ENCODE measurements around the gene CUEDC1.

Gene CUEDC1

DNA sequence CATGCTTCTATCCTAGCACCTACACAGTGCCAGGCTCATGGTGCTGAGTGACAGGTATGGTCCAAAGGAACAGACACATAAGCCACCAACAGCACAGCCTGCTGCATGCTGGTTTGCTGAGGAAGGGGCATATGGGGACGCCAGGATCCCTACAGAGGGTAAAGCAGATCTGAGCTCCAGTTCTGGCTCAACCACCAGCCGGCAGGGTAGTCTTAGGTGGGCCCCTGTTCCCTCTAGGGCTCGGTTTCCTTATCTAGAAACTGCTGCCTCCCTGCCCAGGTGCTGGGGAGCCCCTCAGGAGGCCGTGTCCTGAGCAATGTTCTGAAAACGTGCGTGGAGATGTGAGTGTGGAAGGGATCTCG, 81.2 kb downstream of the CUEDC1 start:
- DNase-seq: no peak

DNA sequence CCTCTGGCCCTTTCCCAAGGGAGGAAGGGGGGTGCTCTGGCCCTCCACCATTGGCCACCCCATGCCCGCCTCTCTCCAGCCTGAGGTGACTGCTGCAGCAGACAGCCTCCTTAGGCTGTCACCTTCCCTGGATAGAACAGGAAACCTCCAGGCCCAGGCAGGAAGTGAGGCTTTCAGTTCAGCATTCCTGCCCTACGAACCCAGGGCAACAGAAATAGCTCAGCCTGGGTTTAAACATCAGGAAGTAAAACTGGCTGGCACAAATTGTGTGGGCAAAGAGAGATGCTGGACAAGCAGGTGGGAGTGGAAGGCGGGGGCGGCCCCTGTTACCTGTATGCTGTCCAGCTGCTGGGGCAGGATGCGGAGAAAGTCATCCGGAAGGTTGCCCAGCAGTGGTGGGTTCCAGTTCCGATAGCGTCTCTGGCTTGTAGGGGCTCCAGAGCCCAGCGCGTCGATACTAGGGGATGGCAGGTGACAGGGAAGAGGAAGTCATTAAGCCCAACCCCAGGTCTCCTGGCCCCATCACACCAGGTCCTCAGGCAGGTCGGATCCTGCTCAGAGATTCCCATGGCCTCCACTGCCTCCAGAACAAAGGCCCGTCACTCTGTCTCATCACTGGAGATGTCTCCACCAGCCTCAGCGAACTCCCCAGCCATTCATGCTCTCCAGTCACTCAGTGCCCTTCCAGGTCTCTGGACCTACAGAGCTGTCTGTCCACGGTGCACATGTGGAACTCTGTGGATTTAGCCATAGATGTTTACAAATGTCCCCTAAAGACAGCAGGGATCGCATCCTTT, 81.8 kb downstream of the CUEDC1 start:
- DNase-seq: peak; percentile 63

DNA sequence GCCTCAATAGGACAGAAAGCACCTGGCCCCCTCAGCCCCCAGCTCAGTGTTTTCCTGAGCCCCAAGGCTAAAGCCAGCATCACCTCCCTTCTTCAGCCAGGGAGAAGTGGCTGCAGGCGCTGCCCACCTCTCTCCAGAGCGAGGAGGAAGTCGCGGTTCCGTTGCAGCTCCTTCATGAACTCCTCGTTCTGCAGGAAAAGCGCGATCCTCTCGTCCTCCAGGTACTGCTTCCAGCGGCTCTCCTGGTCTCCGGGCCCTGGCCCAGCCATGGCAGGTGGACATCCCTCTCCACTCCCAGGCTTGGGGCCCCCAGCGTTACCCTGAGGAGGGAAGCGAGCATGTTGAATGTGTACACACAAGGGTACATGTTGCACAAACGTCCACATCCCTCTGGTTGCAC, 82.7 kb downstream of the CUEDC1 start:
- DNase-seq: no peak

DNA sequence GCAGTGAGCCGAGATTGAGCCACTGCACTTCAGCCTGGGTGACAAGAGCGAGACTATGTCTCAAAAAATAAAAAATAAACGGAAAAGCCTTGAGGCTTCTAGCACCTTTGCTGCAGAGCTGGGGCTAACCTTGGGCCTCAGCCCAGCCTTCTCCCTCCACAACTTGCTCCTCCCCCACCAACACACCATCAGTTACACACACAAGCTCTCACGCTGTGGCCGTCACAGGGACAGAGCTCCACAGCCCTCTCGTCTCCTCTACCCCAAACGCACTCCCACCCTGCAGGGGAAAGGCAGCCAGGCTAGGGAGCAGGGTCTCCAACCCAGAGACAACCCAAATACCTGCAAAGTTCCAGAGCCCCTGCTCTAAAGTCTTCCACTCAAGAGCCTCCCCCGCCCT, 83.3 kb downstream of the CUEDC1 start:
- DNase-seq: no peak

DNA sequence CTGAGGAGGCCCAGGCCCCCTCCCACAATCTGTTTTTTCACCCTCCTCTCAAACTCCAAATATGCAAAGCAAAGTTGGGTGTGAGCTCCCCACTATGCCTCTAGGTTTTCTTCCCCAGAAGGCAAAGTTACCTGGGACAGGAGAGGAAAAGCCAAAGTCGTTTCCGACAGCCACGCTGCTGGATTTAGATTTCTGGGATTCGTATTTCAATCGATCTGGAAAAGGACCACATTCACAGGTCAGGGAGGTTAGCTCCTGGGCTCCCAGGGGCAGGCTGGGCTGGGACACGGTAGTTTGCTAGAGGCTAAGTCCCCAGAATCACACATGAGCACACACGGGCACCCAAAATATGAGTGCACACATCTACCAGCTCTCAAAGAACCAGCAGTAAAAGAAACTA, 84.1 kb downstream of the CUEDC1 start:
- DNase-seq: no peak

DNA sequence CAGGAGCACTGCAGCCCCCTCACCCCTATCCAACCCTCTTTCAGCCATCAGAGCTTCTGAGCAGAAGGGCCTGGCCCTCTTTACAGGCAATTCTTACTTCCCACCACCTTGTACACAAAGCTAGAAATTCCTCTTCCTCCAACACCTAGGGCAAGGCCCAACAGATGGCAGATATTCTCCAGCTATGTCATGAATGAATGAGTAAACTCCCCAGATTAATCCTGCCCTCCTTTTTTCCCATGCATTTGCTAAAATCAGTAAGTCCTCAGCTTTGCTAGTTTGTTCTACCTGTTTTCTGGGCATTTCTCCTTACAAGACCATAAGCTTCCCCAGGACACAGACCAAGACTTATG, 85.0 kb downstream of the CUEDC1 start:
- no peak for DNase-seq

DNA sequence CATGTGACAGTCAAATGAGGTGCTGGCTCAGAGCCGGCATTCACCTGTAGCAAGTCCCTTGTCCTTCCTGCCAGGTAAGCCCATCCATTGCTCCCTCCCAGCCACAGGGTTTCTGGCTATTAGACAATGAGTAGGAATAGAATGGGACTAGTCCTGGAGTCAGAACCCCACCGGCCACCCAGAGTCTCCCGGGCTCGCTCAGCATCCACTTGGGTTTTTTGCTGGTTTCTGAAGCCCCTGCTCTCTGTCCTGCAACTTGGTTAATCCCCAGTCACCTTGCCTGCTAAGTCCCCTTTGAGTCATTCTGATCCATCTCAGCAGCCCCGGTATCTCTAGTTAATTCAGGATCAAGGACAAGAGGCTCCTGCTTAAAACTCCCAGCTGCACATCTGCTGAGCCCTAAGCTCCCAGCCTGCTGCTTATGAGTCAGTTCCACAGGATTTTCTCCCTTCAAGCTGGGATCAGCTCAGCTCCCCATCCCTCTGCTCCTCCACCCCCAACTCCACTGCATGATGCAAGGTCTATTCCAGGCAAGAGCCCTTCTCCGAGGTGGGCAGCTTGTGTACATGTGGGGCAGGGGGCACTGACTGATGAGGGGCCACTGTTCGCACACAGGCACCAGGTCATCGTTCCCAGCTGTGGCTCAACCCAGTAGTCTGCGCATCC, 85.5 kb downstream of the CUEDC1 start:
- DNase-seq: no peak

DNA sequence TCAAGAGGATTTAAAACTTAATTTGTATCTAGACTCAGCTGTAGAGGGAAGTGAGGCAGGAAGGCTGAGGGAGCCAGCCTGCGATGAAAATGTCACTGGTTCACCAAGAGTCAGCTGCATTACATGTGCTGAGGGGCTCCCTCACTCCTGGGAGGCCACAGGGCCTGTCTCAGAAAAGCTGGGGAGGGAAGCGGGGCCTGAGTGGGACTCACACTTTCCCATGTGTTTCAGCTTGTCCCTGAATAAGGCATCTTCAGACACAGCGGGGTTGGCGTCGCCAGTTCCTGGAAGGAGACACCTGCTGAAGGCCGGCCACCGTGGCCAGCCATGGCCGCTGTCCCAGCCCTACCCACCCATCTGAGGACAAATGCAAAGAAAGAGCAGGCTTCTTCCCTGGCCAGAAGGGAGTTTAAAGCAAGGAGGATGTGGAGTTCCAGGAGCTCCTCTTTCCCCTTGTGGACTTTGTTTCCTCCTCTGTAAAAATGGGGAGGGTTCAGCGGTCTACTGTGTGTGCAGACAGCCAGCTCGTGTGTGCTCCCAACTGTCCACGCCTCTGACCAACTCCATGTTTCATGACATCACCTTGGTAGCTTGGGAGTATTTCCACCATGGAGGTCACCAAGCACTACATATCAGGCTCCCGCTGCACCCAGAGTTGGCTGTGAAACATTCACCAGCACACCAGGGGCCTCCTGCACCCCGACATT, 86.1 kb downstream of the CUEDC1 start:
- DNase-seq: no peak

DNA sequence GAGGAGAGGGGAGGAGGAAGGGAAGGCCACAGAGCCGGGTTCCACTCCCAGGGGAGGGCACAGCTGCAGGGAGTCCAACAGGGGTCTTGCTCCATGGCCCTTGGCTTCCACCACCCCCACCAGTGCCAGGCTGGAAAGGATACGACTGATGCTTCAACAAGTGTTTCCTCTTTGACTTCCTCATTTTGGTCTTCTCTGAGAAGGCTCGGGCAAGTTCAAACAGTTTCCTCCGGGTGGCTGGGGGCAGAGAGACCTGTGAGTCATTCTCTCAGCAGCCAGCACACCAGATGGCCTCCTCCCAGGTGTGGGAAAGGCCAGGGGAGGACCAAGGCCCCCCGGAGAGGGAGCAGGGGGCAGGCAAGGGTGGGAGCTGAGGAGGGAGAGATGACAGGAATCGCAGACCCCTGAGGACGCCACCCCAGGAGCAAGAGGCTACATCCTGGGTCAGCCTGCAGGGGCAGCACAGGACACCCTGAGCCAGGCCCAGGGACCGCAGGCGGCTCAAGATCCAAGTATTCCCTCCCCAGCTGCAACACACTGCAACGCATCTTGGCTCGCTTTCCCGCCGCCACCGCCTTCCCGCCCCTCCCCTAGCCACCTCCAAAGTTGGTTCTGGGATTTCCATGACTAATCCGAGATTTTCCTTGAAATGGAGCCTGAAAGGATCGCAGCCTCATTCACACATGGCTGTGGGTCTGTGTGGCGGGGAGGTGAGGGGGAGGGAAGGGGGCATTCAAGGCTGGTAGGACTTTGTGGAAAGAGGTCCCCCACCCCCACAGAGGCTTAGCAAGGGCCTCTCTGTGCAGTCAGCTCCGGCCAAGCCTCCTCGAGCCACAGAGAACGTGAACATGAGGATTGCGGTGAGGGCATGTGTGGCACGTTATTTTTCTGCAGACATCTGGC, 87.0 kb downstream of the CUEDC1 start:
- peak; percentile 98 for DNase-seq

DNA sequence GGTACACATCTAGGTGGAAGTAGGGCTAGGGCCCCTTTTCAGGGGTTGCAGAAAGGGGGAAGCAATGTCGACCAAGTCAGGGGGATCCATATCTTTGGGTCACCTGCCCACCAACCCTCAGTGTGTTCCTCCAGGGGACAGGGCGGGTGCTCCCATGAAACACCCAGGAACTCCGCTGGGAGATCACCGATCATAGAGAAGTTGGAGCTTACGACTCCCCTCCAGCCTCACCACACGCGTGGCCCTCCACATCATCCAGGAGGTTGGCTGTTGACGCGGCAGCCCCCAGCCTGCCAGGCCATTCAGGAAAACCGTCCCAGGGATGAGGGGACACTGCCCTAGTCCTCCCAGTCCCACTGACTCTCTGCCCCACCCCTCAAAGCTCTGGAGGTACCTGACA, 88.1 kb downstream of the CUEDC1 start:
- DNase-seq: no peak

DNA sequence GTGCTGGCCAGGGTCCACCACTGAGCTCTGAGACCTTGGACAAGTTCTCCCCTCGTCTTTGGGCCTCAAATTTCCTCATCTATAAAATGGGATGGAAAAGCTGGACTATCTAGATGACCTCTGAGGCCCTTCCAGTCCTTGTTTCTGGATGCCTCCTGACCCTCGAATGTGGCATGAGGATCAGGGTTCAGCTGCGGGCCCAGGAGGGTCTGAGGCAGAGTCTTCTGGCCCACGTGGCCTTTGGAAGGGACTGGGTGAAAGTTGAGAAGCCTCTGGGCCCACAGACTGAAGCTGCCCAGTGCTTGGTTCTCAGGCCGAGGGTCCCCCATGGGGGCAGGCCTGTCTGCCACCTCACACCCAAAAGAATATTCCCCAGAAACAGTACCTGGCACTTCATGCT, 88.5 kb downstream of the CUEDC1 start:
- no peak for DNase-seq

DNA sequence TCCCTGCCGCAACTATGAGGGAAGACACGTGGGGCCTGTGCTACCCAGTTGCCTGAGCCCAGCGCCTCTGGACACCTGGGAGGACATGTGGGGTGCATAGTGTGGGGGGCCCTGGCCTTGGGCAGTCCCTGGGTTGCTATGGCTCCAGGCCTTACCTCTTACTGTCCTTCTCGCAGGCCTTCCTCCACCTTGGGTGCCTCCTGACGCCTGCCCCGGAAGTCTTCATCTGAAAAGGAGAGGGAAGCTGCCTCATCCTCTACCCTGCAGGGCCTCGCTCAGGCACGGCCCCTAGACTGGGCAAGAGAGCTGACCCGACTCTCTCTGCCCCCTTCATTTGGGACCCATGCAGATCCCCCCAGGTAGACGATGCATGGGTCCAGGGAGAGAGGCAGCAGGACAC, 88.9 kb downstream of the CUEDC1 start:
- no peak for DNase-seq

DNA sequence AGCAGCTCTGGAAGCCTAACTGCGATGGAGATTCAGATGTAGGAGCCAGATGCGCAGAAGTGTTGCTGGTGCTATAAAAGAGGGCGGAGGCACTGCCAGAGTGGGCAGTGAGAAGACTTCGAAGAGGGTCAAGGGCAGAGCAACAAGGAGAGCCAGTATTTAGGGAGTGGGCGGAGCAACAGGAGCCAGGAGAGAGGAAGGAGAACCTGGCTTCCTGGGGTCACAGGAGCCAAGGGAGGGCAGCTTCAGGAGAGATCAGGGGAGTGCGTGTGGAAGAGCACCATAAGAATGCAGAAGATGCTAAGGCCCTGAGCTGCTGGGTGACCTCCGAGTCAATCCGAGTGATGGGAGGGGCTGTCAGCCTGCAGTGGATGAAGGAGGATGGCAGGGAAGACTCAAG, 90.9 kb downstream of the CUEDC1 start:
- no peak for DNase-seq

DNA sequence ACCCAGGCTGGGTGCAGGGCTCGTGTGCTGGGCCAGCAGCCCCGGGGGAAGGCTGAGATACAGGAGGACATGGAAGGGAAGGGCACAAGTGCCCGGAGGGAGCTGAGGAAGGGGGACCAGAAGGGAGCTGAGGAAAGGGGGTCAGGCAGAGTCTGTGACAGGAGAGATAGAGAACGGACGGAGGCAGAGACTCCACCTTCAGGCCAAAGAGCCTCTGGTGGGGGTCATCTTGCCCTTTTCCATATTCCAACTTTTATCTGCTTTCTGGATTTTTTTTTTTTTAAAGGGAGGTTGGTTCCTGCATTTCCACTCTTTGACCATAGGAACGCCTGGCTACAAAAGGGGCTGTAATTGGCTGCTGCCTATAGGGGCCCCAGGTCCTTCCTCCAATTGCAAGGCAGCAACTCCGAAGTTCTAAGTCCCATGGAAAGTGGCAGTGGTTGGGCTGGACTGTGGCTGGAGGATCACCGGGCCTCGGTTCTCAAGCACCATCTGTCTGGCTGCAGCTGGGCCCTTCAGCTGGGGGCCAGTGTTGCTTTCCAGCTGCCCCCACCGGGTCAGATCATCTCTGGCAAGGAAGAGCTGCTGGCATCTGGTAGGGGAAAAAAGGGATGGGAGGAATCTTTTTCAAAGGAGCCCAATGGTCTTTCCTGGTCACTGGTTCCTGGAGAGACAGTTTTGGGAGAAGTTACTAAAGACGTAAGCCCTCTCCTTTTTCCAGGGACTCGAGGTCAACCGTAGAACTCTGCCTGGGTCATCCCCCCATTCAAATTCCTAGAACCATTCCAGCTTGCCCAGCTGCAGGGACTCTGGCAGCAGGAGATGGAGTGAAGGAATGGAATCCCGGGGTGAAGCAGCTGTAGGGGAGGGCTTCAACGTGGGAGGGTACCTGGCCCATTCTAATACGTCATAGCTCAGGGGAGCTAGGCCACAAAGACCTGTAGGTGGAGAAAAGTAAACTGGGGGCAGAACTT, 92.2 kb downstream of the CUEDC1 start:
- DNase-seq: peak; percentile 51

DNA sequence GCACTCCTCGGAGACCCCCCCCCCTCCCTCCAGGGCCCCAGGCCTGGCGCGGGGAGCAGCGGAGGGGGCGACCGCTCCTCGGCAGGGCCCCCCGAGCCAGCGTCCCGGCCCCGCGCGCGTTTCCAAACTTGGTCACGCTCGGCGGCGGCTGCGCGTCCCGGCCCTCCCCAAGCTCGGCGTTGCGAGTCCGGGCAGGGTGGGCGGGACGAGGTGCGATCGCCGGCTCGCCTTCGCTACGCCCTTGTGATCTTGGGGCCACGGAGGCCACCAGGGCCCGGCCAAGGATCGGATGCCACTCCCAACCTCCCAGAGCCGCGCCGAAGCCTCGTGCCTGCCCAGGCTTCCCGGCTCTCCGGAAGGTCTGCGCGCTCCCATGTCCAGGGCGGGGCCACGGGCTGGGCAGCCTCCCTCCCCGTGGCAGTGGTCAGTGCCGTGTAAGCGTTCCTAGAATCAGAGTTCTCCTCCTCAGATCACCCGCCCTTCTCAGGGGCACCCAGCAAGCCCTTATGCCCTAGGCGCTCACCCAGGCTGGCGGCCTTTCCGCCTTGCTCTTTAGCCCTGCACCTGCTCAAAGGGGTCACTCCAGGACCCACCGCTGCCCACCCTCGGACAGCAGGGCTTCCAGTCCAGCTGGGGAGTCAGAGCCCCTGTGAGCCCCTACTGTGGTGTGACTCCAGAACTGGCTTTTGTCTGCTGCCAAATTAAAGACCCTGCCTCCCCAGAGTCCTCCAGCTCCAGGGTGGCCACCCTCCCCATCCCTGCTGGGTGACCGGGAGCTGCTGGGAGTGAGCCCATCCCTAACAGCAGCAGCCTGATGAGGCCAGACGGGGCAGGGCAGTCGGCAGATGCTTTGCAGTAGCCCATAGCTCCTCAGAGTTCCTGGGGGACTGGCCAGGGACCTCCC, 93.2 kb downstream of the CUEDC1 start:
- DNase-seq: no peak

DNA sequence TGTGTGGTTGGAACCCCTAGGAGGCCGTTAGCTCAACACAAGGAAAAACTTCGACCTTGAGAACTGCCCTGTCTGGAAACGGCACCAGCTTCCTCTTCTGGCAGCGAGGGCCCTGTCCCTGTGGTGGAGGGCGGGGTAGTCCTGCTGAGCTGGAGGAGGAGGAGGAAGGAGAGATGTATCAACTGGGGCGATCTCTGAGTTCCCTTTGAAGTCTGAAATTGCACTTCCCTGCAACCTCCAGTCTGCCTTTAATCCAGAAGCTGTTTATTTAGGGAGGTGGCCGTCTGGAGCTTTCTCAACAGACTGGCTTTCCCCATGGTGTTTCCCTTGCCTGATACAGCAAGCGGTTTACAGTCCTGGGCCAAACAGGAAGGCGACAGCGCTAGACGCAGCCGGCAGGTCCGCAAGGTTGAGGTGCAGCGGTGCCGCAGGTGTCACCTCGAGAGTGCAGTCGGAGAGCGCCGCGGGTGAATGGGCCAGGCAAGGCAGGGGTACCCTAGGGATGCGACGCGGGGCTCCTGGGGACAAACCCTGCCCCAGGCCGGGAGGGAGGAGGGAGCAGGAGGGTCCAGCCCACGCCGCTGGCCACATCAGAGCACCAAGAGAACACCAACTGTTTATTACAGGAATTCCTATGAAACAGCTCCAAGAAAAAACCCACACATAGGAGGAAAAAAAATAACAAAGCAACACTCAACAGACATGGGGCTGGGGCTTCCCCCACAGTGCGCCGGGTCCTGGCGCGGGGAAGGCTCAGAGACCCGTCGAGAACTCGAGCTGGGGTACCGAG, 94.0 kb downstream of the CUEDC1 start:
- DNase-seq: peak; percentile 92

DNA sequence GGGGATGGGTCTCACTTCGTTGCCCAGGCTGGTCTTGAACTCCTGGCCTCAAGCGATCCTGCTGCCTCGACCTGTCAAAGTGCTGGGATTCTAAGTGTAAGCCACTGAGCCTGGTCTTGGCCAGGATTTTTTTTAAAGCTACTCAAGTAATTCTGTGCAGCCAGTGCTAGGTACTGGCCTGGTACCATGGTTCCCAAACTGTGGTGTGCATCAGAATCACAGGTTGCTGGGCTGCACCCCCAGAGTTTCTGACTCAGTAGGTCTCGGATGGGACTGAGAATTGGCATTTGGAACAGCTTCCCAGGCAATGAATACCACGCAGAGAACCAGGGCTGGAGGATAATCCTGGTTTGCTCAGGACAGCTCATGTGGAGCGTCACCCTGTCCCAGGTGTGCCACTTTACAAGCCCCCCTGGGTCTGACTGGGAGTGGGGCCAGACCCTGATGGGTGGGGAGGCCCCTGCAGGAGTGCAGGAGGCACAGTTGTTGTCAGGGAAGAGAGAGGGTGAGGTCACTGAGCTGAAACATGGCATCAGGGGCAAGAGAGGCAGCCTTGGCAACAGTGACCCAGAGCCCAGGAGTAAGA, 94.7 kb downstream of the CUEDC1 start:
- no peak for DNase-seq

DNA sequence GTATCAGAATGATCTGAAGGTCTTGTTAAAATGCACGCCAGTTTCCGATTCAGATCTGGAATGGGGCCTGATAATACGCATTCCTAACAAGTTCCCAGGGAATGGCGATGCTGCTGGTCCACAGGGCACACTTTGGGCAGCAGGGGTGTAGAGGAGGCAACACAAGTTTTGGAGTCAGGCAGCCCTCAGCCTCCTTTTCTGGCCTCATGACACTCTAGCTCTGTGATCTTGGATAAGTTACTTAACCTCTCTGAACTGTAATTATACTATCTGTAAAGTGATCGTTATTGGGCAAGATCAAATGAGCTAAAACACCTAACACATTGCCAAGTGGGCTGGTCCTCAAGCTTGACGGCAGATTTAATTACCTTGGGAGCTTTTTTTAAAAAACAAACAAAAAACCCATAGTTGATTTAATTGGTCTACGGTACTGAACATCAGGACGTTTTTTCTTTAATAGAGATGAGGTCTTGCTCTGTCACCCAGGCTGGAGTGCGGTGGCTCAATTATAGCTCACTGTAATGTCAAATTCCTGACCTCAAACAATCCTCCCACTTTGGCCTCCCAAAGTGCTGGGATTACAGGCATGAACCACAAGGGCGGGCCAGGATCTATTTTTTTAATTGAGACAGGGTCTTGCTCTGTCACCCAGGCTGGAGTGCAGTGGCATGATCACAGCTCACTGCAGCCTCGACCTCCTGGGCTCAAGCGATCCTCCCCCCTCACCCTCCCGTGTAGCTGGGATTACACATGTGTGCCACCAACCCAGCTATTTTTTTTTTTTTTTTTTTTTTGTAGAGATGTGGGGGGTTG, 95.4 kb downstream of the CUEDC1 start:
- no peak for DNase-seq

DNA sequence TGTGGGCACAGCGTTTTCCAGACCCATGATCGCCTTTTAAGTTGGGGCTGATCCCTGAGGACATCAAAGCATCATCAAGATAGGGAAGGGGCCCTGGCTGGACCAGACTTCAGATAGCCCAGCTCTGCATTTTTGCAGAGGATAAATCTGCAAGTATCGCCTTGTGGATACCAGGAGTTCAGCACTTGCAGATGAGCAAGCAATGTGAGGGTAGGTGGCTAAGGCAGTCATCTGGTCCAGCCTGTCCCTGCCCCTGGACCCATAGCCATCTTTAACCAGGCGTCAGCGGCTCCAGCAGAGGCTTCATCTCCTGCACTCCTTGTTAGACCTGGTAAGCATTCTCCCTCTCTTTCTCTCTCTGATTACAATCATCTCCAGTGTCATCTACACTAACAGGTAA, 96.4 kb downstream of the CUEDC1 start:
- no peak for DNase-seq
